Caki2 (cell line): Measurements from ENCODE around the gene PODXL2. TPM values are rescaled to one million over a fixed set of nuclear protein-coding genes. Genes with fewer than 3 reads are reported as not detected.

Source experiments
- DNase-seq: peaks from one replicate; pipeline ENCODE4 v3.0.0-alpha.2; 2015; ENCODE audit warnings: low read depth
- in situ Hi-C: cut with HindIII; loops from 2 replicates; pipeline ENCODE4 v1.10.0; 2016; ENCODE audit warnings: low sequenced_read_pairs, low pct_unique_long_range_greater_than_20kb, mixed read lengths
- total RNA-seq: library from RNA; depleted of rRNA; stranded (reverse); fragments of >200 nt; shearing (Covaris generic); gene quantifications from 2 replicates; pipeline ENCODE4 v1.2.3, GENCODE V29; 2014; ENCODE audit warnings: low replicate concordance; rRNA removed

PODXL2 gene
- total RNA-seq, 1 experiment from 2014 or later, result 62.4 TPM

GRCh38 chr3:127720985-127721935 lies 92.3 kb downstream of the PODXL2 start:
- no peak for DNase-seq
- in situ Hi-C loops, result no loop called here

GRCh38 chr3:127722091-127722784 lies 93.3 kb downstream of the PODXL2 start:
- DNase-seq, result no peak
- in situ Hi-C loops, result no loop called here

Other genes starting within 250 kb of the PODXL2 start
- 48.4 and 50.1 TPM in 2 replicates for gene TPRA1, start 38.5 kb upstream of the PODXL2 start, total RNA-seq
- gene MCM2, start 30.8 kb upstream of the PODXL2 start, total RNA-seq, result 99.4 and 158 TPM in 2 replicates
- 16.6 and 23.7 TPM in 2 replicates for gene ABTB1, start 43.8 kb downstream of the PODXL2 start, total RNA-seq
- 31.6 and 53.0 TPM in 2 replicates for gene MGLL, start 193.3 kb downstream of the PODXL2 start, total RNA-seq